Activated T-cell treated with anti-CD3 and anti-CD28 coated beads for 24 hours (primary cell): Measurements from ENCODE around the gene PRIM2.
"Not testable (repeated sequence)": the region's sequence is repeated elsewhere in the genome, so short reads cannot be mapped to it uniquely, and the experiment has no call there.

Source experiments
- DNase-seq: peaks from one replicate; pipeline ENCODE4 v3.0.0-alpha.2; 2020; ENCODE audit warnings: low read depth

The PRIM2 gene

DNA sequence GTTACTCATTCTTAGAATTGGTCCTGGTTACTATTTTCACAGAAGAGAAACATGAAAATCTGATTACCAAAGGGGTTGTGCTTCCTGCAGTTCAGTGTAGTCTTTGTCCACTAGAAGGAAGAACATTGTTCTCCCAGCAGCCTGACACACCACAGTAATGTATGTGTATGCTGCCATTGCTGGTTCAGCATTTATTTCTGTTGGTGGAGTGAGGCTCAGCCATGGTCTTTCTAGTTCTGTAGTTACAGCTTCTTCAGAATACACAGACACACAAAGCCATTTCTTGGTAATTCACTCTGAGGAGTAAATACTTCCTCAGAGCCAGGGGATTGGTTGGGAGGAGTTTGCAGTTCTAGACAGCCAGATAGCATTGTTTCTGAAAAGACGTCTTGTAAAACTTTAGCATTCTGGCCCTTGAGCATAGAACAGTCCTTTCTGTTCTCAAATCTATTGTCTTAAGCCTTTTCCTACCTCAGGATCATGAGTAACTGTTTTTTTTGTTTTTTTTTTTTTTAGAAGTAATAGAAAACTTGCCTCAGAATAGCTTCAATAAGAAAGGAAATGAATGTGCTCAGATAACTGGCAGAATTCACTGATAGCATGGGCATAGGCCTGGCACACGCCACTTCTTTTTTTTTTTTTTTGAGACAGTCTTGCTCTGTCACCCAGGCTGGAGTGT, 128.5 kb downstream of the PRIM2 start:
- DNase-seq = not testable (repeated sequence)

DNA sequence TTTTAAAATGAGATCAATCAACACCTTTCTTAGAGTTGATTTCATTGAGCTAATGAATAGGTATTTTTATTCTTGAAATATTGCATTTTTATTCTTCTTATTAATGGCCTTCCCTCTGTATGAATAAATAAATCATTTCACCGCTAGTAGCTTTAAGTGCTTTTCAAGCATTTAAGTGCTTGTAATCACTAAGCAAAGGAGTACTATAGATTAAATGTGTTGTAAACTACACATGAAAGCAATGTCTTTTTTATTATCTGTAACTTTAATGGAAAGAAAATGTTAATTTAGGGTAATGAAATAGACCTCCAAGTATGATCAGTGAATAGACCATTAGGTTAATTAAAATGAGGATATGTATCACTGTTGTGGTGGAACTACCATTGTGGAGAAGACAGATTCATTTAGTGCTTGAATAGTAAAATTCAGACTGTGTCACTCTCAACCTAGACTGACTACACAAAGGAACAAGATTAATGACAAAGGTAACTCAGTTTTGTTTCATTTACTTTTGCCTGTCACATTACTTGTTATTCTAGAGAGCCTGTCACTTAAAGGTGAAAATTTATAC, 132.2 kb downstream of the PRIM2 start:
- DNase-seq = not testable (repeated sequence)

DNA sequence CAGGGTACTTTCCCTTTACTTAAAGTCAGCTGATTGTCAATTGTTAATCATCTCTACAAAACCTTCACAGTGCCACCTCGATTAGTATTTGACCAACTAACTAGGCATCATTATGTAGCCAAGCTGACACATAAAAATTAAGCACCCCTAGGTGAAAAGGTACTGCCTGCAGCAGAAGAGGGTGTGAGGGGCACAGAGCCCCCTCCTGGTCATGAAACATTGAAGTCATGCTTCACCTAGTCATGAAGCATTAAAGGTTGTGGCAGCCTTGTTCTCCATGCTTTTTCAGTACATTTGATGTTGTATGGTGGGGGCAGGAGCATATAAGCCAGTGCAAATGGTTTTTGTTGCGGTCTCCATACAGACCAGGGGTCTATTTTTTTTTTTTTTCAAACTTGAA, 142.4 kb downstream of the PRIM2 start:
- DNase-seq = not testable (repeated sequence)

DNA sequence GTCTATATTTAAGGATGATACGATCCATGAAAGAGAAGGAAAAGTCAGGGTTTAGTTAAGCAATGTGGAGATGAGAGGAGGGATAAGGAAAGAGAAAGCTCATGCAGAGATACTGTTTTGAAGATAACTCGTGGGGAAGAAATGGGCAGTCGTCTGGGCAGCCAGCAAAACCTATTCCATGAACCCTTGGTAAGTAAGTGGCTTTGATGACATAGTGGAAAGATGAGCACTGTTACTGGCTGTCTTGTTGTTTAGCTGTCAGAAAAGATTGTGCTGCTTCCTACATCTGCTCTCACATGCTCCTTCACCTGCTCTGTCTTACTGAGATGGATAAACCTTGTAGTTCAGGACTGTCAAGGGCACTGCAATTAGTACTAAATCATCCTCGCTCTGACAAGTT, 143.6 kb downstream of the PRIM2 start:
- not testable (repeated sequence) for DNase-seq

DNA sequence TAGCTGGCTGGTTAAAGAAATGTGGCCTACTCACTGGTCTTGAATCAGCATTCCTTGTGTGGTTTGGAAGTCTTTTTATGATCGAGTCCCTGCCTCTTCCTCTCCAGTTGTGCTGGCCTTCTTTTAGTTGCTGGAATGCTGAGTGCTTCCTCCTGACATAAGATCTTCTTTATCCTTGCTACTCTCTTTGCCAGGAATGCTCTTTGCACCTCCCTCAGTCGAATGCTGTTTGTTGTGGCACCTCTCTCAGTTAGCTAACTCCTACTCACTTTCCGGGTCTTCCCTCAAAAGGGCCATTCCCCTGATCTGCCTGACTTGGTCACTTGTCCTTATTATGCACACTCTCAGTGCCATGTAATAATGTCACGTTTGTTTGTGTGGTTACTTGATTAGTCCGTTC, 146.4 kb downstream of the PRIM2 start:
- not testable (repeated sequence) for DNase-seq

DNA sequence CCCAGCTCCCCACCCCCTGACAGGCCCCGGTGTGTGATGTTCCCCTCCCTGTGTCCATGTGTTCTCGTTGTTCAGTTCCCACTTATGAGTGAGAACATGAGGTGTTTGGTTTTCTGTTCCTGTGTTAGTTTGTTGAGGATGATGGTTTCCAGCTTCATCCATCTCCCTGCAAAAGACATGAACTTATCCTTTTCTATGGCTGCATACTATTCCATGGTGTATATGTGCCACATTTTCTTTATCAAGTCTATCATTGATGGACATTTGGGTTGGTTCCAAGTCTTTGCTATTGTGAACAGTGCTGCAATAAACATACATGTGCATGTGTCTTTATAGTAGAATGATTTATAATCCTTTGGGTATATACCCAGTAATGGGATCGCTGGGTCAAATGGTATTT, 148.5 kb downstream of the PRIM2 start:
- not testable (repeated sequence) for DNase-seq

DNA sequence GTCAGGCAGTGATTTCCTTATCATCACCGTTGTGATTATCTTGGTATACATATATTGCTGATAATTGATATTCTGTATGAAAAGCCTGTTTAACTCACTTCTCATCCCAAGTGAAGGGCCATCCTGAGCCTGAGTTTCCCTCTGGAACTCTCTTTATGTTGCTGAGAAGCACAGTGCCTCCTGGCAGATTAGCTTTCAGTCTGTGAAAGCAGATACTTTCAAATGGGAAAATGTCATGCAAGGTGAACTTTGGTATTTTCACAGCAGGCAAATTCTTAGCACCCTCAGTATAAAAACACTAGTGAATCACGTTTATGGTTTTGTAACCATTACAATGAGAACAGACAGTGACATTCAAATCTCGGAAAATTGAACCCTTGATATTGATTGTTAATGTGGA, 151.6 kb downstream of the PRIM2 start:
- DNase-seq = no peak

DNA sequence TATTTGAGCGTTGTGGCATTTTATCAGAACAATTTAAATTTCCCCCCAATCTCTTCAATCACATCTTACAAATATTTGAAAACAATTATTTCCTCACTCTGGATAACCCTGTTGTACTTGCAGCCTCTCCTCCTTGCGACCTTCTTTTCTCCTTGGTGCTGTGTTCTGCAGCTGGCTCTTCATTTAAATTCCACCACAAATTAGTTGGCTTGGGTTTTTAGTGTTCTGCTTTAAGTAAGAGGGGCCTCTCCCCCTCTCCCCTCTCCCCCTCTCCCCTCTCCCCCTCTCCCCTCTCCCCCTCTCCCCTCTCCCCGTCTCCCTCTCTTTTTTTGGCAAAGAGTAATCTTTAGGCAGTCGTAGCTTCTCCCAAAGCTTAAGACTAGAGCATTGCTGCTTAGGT, 152.7 kb downstream of the PRIM2 start:
- not testable (repeated sequence) for DNase-seq

DNA sequence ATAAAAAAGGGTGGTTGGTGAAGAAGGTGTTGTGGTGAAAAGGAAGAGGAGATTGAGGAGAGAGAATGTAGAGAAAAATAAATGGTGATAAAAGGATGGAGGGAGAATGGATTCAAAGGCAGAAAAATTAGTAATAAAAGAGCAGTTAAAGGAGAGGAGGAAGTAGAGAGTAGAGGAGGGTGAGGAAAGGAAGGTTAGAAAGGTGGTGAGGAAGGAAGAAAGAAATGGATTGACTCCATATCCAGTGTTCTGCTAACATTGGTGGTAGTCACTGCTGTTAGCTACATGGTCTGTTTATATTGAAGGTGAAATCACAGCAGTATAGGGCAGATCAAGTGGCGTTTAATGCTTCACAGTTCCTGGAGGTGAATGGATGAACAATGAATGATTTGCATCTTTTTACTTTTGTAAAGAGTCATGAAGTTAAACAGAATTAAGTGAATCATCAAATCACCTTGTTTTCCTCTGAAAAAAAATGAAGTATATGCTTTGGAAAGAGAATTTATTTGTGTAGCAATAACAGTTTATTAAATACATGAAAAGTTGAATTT, 154.0 kb downstream of the PRIM2 start:
- not testable (repeated sequence) for DNase-seq

DNA sequence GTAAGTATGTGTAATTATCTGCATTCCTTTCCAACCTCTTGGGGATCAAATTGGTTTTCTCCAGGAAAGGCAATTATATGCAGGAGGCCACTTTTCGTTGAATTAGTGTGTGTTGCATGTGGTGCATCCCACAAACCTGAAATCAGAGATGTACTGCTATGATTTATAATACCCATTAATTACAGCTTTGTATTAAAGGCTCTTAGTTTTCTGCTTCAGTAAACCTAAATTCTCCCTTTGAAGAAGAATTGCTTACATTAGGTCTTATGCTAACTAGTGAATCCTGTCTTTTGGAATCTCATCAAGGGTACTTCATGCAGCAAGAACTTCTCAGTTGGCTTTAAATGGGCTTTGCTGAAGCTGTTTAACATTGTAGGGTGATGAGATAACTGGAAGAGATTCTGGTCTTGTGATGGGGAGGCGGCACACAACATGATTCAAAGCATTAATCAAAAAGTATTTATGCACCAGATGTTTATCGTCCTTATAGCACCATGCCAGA, 155.5 kb downstream of the PRIM2 start:
- DNase-seq = not testable (repeated sequence)

DNA sequence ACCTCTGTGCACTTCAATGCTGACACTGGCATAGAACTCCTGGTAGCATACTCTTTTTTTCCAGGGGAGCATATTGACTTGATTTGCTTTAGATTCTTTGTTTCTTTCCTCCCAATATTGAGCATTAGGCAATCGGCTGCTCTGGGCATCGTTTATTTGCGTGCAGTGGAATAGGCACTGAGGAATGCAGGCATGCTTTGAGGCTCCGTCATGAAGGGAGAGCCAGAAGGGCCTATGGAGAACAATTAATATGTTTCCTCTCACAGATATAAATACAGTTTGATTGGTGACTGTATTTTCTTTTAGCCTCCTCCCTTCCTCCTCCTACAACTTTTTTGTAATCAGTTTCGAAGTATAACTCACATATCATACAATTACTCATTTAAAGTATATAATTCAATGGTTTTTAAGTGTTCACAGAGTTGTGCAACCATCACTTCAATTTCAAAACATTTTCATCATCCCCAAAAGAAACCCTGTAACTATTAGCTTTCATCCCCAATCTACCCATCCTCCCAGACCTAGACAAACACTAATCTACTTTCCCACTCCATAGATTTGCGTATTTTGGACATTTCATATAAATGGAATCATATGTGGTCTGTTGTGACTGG, 157.5 kb downstream of the PRIM2 start:
- not testable (repeated sequence) for DNase-seq

DNA sequence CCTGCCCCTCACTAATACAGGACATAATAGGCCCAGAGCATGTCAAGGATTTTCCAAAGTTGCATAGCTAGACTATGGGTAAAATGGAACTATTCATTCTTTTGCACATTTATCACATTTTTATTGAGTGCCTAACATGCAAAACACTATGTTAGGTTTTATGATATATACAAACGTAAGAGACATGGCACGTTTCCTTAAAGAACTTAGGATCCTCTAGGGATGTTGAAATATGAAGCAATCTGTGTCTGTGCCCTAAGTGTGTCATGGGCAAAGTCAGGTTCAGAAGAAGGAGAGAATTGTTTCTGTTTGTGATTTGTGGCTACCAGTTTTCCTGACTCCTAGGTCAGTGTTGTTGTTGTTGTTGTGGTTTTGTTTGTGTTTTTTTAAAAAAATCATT, 158.2 kb downstream of the PRIM2 start:
- not testable (repeated sequence) for DNase-seq

DNA sequence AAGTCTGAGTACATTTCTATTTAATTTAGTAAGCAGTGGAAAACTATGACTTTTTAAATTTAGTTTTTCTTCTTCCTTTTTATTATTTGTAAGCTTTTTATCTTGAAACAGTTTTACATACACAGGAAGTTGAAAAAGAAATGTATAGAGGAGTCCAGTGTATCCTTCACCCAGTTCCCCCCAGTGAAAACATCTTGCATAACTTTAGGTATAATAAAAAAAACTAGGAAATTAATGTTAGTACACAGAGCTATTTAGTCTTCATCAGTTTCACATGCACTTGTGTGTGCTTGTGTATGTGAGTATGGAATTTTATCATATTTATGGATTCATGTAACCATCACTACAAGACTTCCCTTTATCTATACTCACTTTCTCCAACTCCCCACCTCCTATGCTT, 162.8 kb downstream of the PRIM2 start:
- DNase-seq = not testable (repeated sequence)

DNA sequence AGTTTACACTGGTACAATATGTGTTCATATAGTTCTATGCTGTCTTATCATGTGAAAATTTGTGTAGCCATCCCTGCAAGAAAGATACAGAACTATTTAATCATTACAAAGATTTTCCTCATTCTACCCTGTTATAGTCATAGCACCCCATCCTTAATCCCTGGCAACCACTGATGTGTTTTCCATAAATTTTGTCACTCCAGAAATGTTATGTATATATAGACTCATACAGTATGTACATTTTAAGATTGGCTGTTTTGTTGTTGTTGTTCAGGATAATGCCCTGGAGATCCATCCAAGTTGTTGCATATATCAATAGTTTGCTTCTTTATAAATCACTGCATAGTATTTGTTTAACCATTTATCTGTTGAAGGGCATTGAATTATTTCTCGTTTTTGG, 163.7 kb downstream of the PRIM2 start:
- DNase-seq = not testable (repeated sequence)

DNA sequence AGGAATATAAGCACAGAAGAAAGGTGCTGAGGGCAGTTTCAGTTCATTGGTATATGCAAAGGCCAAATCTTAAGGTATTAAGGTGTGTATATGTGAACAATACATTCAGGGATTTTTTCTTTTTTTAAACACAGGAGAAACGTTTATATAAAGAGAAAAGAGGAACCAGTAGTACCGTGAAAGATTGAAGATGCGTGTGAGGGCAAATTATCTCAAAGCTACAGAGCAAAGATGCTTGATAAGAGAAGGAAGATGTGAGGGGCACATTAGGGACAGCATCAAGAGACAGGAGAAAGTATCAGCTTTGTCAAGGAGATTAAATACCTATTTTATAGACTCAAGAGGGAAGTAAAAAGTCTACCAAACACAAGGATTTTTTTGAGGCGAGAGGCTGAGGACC, 165.0 kb downstream of the PRIM2 start:
- DNase-seq = not testable (repeated sequence)

DNA sequence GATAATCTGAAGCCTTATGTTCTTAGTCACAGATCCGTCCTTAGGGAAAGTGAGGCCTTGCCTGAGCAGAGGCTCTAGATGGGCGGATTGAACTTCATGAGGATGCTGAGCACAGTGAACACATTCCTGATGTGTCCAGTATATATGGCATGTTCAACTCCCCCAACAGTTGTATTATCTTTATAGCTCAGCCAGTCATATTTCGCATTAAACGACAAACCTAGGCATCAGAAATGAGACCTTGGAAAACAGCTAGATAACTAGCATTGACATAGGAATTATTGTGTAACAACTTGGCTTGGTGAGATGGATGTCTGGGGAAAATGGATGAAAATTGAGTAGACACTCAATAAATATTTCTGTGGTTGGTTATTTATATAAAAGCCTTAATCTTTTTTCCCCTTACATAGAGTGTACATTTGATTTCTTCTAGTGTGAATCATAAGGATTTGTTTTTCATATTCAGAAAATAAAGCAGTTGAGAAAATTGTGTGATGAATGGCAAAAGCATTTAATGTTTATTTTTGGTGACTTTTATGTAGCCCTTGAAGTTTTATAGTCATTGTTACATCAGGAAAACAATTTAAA, 169.2 kb downstream of the PRIM2 start:
- DNase-seq = not testable (repeated sequence)

DNA sequence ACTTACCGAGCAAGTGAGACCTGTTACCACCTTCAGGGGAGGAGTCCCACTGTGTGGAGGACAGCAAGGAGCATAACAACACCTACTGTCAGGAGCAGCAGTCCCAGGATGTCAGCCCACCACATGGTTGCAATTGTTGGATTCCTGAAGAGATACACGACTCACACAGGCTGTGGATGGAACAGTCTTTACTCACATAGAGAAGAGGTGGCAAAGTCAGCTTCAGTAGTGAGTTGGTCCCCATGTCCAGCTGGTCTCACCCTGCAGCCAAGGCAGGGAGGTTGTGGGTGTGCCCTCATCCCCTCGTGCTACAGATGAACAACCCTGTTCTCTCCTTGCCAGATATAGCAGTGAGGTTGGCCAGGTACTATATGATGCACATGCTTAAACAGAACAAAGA, 171.1 kb downstream of the PRIM2 start:
- not testable (repeated sequence) for DNase-seq

DNA sequence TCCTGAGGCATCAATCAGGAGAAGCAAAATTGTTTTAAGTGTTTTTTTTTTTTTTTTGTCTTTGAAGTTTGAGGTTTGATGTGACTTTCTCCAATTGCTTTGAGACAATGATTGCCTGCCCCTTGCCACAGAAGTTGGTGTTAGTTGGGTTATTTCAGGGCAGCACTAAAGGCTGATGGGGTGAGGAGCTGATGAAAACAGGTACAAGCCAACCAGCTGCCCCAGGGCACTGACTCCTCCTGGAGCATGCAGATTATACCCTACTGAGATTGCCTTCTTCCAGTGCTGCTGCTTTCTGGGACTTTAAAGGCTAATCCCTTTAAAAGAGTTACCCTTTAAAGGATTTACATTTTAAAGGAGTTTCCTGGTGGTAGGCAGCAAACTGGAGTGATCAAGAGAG, 172.5 kb downstream of the PRIM2 start:
- DNase-seq = not testable (repeated sequence)

DNA sequence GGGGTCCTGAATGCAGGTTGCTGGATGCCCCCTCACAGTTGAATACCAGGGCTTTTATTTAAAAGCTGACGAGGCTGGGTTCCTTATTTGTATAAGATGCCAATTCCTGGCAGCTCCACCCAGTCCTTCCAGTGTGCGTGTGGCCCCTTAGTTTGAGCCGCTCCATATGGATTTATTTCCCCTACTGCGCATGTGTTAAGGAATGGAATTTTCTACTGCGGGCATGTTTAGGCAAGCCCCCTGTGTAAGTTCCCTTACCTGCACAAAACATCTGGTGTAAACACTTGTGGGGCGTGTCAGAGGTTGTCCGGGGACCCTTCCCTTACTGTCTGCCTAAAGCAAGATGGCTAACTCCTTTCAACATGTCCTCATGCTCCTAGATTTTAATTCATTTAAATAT, 174.4 kb downstream of the PRIM2 start:
- DNase-seq = not testable (repeated sequence)

DNA sequence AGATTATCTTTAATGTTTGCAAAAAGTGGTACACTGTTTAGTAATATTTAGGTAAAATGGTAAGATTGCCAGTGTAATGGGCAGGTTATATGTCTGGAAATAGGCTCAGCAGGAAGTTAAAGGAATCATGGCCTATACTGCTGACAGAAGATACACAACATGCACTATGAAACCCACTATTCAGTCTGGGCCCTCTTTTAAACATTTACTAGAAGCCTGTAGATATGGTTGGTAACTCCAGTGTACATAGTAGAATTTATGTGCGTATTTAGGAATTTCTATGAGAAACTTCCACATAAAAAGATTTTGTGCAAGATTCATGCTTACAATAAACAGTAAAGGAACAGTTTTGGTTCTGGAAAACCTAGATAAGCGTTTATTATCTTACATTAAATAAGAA, 178.8 kb downstream of the PRIM2 start:
- not testable (repeated sequence) for DNase-seq

DNA sequence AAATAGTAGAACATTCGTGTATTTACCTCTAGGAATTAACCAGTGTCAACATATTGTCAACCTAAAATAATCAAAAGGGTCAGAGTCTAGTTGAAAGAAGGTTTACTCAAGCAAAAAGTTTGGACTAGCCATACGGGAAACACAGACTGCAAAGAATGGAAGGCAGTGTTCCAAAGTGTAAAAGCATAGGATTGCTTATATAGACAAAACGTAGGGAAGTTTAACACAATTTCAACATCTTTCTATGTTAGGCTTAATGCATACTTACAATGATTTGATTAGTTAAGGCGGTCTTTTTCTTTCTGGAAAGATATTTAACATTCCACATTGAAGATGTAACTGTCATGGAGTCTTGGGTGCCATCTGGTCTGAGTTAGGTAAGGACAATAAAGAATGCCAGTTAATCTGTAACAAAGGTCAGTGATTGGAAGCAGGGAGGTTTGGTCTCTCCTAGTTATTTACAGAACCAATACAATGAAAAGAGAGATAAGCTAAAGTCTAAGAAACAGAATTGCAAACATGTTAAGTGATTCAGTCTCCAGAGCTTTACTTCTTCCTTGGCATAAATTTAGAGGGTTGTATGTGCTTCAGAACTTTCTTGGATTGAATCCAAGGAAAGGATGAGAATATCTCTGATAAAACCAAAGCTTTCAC, 183.1 kb downstream of the PRIM2 start:
- not testable (repeated sequence) for DNase-seq

DNA sequence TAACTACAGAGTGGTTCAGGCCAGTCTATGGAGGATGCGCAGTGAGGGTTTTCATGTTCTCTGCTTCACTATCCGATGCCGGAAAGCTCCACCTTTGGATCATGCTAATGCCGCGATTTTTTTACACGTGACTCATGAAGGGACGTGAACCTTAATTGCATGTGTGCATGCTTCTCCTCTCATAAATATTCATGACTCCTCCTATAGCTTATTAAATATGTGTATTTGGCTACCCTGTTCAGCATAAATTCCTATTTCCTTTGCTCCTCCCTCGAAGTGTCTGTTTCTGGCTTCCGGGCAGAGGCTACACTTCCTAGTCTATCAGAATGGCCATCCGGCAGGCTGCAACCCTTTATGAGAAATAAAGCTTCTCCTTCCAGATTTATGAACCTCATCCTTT, 185.0 kb downstream of the PRIM2 start:
- not testable (repeated sequence) for DNase-seq
